ENCODE data around the gene INS.
"Not testable (repeated sequence)": the region's sequence is repeated elsewhere in the genome, so short reads cannot be mapped to it uniquely, and the experiment has no call there.

DNA sequence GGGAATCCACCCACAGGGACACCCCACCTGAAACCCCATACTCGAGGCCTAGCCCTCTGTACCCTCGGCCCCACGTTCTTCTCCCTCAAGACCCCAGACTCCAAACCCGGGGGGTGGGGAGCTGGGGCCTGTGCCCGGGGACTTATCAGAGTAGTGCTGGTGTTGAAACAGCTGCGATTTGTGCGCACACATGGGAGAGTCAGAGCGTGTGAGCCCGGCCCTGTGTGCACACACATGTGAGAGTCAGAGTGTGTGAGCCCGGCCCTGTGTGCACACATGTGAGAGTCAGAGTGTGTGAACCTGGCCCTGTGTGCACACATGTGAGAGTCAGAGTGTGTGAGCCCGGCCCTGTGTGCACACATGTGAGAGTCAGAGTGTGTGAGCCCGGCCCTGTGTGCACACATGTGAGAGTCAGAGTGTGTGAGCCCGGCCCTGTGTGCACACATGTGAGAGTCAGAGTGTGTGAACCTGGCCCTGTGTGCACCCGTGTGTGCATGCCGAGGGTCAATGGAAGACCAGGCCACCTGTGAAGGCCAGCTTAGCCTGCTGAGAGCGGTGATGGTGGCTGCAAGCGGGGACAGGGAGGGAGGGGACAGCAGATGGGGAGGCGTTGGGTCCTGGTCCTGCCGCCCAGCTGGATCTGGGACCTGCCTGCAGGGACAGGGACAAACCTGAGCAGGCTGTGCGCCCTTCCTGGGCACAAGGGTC is 33.0 kb upstream of the INS start:
- TF ChIP-seq, protein P1, sequence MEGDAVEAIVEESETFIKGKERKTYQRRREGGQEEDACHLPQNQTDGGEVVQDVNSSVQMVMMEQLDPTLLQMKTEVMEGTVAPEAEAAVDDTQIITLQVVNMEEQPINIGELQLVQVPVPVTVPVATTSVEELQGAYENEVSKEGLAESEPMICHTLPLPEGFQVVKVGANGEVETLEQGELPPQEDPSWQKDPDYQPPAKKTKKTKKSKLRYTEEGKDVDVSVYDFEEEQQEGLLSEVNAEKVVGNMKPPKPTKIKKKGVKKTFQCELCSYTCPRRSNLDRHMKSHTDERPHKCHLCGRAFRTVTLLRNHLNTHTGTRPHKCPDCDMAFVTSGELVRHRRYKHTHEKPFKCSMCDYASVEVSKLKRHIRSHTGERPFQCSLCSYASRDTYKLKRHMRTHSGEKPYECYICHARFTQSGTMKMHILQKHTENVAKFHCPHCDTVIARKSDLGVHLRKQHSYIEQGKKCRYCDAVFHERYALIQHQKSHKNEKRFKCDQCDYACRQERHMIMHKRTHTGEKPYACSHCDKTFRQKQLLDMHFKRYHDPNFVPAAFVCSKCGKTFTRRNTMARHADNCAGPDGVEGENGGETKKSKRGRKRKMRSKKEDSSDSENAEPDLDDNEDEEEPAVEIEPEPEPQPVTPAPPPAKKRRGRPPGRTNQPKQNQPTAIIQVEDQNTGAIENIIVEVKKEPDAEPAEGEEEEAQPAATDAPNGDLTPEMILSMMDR (IDR thresholded peaks at IDR 0.05), result not testable (repeated sequence)
- TF ChIP-seq POLR2AphosphoS5 (IDR thresholded peaks at IDR 0.05), result not testable (repeated sequence)

All from transverse colon (tissue), 4 donors.